ENCODE data around the gene CYP39A1.

CYP39A1 gene

DNA sequence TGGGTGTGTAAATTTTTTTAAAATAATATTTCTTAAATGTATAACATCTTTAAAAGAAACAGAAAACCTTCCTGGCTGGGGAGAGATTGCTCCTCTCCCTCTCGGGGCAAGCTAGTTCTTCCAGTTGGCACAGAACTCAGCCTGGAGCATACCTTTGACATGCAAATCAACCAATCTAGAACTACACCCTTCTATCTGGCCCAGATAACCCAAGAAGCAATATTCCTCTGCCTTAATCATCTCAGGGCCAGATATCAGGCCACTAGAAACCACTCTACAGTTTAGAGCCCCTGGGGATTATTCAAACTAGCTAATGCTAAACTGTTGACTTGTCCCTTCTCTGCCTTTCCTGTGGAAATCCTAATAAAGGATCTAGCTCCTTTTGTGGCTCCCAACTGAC is 33.9 kb downstream of the CYP39A1 start:
- H3K4me3 ChIP-seq (ENCODE audit: low read depth, low read length): no peak overlapping the region
- TF ChIP-seq, protein P1, sequence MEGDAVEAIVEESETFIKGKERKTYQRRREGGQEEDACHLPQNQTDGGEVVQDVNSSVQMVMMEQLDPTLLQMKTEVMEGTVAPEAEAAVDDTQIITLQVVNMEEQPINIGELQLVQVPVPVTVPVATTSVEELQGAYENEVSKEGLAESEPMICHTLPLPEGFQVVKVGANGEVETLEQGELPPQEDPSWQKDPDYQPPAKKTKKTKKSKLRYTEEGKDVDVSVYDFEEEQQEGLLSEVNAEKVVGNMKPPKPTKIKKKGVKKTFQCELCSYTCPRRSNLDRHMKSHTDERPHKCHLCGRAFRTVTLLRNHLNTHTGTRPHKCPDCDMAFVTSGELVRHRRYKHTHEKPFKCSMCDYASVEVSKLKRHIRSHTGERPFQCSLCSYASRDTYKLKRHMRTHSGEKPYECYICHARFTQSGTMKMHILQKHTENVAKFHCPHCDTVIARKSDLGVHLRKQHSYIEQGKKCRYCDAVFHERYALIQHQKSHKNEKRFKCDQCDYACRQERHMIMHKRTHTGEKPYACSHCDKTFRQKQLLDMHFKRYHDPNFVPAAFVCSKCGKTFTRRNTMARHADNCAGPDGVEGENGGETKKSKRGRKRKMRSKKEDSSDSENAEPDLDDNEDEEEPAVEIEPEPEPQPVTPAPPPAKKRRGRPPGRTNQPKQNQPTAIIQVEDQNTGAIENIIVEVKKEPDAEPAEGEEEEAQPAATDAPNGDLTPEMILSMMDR (IDR thresholded peaks at IDR 0.05; ENCODE audit: low read depth, low read length): no peak

DNA sequence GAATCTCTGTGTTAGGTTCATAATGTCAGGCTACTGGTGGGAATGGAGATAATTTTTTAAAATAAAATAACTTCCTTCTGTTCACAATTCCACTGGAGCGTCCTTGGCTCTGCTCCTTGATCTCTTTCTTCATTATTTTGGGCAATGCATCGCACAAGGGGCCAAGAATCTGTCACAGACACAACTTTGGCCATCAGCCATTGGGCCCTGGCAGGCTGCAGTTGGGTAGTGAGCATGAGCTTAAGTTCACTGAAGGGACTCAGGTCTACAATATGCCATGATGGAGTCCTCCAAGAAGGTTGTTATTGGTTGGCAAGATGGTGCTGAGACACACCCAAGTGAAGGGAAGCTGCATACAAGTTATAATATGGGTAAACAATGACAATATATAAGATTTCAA is 40.0 kb downstream of the CYP39A1 start:
- no peak overlapping the region for H3K4me3 ChIP-seq (ENCODE audit: low read depth, low read length)

DNA sequence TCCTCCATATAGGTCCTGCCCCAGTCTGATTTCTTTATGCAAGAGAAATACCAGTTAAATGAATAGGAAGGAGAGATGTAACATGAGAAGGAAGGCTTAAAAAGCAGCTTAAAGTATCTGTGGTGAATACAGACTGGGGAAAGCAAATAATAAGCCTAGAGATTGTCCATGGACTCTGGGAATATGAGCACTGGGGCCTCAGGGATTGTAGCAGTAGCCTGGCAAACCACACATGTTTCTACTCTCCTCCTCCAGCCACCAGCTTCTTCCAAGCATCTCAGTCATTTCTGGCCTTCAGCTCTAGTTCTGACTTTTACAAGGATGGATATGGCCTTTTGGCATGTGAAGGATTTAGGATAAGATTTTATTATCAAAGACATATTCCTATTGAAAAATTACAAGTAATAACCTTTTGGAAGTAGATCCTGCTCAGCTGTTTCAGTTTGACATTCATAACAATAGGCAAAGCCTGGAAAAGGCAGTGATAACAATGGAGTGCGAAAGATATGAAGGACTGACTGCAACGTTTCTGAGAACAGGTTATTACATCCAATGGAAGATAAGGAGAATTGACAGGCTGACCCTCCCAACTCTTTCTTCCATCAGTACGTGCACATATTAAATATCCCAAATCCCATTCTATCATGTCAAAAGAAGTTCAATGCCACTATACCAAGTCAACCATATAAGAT is 41.6 kb downstream of the CYP39A1 start:
- no peak overlapping the region for H3K4me3 ChIP-seq (ENCODE audit: low read depth, low read length)
- TF ChIP-seq, protein P1 (IDR thresholded peaks at IDR 0.05; ENCODE audit: low read depth, low read length): no peak

More for the DNA sequence above, 40.0 kb downstream of the CYP39A1 start:
- TF ChIP-seq, protein P1 (IDR thresholded peaks at IDR 0.05; ENCODE audit: low read depth, low read length): no peak

DNA sequence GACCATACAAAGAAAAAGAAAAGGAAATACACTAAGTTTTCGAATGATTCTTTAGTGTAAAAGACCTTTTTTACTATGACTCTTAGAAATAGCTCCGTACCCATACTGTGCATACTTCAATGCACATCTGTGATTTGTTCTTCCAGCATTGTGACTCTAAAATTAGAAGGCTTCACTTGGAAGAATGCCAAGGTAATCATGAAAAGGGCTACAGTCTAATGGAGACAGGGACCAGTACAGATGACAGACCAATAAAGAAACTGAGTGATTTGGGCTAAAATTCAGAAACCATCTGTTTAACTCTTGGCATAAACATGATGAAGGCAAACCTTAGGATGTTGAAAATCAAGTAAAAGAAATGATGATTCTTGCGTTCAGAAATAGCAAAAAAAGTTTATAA is 46.3 kb downstream of the CYP39A1 start:
- H3K4me3 ChIP-seq (ENCODE audit: low read depth, low read length): no peak overlapping the region
- TF ChIP-seq, protein P1 (IDR thresholded peaks at IDR 0.05; ENCODE audit: low read depth, low read length): no peak

DNA sequence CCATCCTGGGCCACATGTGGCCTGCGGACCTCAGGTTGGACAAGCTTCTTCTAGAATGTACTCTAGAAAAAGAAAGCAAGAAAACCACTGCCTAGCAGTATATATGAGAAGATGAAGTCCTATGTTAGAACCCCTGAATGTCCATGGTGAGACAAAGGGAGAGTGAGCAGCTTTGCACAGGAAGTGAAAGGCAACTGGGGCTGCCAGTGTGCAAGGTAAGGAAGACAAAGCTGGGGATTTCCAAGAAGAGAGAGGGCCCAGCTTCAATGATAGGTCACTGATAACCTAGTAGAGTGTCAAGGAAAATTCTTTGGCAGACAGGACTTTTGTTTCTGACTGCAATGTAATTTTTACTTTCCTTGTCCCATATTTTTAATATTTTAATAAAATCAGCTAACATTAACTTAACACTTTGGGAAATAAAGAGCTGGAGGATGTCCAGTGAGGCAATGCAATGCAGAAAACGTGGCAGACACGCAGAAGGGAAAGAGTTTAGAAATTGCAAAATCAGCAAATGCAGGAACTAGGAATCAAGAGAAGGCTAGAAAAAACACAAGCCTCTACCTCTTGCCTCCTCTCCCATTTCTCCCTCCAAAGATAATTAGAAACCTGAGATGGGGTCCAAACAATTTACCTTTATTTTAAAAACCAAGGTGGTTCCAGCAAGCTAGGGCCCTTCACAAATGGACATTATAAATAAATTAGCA is 47.4 kb downstream of the CYP39A1 start:
- TF ChIP-seq, protein P1 (IDR thresholded peaks at IDR 0.05; ENCODE audit: low read depth, low read length): no peak
- H3K4me3 ChIP-seq (ENCODE audit: low read depth, low read length): no peak overlapping the region

DNA sequence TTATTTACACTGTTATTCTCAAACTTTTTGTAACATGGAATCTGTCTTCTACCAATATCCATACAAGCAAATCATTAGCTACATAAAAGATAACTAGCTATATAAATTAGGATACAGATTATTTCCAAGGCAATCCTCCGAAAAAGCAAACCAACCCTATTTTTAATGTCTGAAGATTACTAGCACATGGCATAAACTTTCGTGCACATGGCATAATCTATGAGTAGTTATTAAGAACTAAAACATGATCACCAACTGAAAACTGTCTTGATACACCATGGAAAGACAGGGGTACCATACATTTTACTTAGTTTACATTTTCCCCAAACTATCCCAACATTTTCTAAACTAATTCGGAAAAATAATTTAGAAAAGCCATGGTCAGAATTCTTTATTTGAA is 54.4 kb downstream of the CYP39A1 start:
- H3K4me3 ChIP-seq (ENCODE audit: low read depth, low read length): no peak overlapping the region
- TF ChIP-seq, protein P1 (IDR thresholded peaks at IDR 0.05; ENCODE audit: low read depth, low read length): no peak

DNA sequence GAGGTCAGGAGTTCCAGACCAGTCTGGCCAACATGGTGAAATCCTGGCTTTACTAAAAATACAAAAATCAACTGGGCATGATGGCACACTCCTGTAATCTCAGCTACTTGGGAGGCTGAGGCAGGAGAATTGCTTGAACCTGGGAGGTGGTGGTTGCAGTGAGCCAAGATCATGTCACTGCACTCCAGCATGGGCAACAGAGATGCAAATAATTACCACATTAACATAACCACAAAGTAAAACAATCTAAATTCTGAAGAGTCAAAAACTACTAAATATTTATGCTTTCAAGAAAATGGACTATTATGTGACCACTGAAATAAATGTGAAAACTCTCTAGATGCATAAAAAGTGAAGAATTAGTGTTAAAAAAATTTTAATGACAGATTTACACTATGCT is 59.9 kb downstream of the CYP39A1 start:
- TF ChIP-seq, protein P1 (IDR thresholded peaks at IDR 0.05; ENCODE audit: low read depth, low read length): no peak
- no peak overlapping the region for H3K4me3 ChIP-seq (ENCODE audit: low read depth, low read length)

All from WI38 (cell line).